Kidney glomerular epithelial cell (primary cell): ENCODE results near the gene TEX19.
"Not testable (repeated sequence)": the region's sequence is repeated elsewhere in the genome, so short reads cannot be mapped to it uniquely, and the experiment has no call there.

Experiments
- DNase-seq: peaks from one replicate; lab custom pipeline; 2025; lab: John Stamatoyannopoulos, UW

TEX19 gene

DNA sequence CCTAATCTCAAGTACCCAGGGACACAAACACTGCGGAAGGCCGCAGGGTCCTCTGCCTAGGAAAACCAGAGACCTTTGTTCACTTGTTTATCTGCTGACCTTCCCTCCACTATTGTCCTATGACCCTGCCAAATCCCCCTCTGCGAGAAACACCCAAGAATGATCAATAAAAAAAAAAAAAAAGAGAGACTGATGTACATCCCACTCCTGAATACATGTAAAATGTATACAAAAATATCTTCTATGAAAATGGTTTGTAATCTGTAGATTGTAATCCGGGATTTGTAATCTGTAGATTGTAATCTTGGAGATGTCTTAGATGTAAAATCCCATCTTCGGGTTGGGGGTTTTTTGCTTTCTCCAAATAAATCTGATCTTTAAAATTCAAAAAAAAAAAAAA lies 18.2 kb downstream of the TEX19 start:
- DNase-seq = not testable (repeated sequence)

DNA sequence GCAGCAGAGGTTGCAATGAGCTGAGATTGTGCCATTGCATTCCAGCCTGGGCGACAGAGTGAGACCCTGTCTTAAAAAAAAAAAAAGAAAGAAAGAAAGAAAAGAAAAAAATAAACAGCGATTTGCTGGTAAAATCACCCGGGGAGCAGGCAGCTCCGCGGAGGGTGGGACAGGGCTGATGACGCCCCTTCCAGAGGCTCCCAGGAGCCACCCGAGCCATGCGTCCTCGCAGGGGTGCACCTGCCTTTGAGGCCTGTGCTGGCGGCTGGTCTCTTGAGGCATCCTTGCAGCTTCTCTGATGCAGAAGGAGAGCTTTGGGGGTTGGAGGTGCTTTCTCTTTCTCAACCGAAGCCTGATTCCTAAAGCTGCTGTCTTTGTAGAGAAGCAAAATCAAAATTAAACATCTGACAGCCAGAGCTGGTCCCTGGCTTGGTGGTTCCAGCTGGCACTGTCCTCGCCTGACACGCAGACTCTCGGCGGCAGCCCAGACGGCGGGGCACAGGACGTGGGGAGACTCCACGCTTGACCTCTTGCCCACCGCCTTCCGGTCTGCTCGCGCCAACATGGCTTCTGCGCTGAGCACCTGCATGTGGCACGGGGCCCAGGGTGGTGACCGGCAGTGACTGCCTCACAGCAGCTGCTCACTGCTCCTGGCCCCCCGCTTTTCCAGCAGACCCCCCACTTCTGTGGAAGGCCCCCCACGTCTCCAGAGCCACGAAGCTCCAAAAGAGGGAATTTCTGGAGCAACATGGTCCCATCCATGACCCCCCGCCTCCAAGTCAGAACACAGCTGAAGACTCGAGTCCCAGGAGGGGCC lies 19.1 kb downstream of the TEX19 start:
- no peak for DNase-seq

DNA sequence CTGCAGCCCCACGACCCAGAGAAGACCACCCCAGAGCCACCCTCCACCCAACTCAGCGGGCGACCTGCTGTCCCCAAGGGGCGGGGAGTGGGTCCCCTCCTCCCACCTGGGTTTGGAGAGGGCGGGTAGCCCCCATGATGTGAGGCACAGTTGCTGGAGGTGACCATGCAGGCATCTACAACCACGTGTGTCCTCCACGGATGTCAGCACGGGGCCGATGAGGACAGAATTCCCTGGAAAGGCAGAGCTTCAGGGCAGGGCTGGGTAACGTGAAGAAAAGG lies 19.6 kb downstream of the TEX19 start:
- DNase-seq = no peak

DNA sequence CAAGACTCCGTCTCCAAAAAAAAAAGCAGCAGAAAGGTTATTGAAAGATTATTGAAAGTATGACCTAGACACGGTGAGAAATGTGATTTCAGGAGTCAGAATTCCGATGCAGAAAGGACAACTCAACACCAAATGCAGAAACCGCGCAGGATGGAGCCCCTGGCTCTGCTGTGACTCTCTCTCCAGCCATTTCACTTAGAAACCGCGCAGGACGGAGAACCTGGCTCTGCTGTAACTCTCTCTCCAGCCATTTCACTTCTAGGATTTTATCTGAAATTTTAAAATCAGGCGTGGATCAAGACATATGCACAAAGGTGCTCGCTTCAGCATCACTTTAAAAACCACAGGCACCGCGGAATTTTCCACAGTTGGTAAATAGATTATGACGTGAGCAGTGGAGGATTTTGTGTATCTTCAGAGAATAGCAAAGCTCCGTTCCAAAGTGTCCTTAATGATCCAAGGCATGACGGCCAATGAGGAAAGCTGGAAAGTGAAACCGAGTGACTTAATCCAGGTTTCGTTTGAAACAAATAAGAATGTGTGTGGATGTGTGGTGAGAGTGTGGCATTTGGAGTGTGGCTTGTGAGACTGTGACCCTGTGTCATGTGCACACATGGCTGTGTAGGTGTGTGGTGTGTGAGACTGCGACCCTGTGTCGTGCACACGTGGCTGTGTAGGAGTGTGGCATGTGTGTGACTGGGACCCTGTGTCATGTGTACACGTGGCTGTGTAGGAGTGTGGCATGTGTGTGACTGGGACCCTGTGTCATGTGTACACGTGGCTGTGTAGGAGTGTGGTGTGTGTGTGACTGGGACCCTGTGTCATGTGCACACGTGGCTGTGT lies 22.0 kb downstream of the TEX19 start:
- no peak for DNase-seq

DNA sequence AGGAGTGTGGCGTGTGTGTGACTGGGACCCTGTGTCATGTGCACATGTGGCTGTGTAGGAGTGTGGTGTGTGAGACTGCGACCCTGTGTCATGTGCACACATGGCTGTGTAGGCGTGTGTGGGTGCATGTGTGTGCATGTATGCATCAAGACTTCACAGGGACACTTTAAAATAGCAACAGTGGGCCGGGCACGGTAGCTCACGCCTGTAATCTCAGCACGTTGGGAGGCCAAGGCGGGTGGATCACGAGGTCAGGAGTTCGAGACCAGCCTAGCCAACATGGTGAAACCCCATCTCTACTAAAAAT lies 22.6 kb downstream of the TEX19 start:
- DNase-seq = not testable (repeated sequence)

DNA sequence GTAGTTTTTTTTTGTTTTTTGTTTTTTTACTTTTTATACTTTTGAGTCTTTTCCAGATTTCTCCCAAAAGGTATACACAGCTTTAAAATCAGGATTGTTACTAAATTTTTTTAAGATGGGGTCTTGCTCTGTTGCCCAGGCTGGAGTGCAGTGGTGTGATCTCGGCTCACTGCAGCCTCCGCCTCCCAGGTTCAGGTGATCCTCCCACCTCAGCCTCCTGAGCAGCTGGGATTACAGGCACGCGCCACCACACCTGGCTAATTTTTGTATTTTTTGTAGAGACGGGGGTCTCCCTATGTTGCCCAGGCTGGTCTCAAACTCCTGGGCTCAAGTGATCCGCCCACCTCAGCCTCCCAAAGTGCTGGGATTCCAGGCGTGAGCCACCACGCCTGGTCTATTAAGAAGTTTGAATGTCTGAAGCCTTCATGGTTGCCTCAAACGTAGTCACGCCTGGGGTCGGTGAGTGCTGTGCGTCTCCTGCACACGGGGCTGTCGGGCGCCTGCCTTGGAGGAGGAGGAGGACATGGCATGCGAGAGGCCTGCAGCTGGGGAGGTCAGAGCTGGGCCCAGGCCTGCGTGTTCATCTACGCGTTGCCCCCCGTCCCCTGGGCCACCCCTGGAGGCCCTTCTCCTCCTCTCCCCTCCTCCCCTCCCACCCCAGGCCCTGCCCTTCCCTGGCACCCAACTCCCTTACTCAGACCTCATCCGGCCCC lies 23.3 kb downstream of the TEX19 start:
- DNase-seq = not testable (repeated sequence)

DNA sequence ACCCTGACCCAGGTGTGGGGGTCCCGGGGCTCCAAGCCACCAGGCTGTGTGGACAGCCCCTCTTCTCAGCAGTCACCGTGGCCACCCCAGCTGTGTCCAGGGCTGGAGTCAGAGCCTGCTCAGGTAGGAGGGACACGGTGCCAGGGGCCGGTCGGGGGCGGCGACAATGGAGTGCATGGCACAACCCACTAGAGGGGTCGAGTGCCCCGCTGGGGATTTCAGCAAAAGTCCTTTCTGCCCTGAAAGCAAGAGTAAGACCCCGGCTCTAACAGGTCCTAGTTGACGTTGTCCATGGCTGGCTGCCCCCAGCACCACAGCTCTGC lies 23.8 kb downstream of the TEX19 start:
- no peak for DNase-seq

DNA sequence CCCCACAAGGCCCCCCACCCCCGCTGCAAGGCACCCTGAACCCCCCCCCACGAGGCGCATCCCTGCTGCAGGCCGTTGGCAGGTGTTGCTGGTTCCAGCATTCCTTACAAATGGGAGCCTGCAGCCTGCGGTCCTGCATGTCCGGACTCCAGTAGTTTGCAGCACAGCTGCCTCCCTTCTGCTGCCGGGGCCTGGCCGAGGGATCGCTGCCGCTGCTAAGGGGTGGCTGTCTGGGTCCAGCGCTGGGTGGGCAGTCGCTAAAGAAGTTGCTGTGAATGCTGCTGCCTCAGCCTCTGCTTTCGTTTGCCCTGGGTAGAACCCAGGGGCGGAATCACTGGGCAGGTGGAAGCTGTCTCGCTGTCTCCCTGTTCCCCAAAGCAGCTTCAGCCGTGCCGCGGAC lies 24.4 kb downstream of the TEX19 start:
- DNase-seq = no peak

DNA sequence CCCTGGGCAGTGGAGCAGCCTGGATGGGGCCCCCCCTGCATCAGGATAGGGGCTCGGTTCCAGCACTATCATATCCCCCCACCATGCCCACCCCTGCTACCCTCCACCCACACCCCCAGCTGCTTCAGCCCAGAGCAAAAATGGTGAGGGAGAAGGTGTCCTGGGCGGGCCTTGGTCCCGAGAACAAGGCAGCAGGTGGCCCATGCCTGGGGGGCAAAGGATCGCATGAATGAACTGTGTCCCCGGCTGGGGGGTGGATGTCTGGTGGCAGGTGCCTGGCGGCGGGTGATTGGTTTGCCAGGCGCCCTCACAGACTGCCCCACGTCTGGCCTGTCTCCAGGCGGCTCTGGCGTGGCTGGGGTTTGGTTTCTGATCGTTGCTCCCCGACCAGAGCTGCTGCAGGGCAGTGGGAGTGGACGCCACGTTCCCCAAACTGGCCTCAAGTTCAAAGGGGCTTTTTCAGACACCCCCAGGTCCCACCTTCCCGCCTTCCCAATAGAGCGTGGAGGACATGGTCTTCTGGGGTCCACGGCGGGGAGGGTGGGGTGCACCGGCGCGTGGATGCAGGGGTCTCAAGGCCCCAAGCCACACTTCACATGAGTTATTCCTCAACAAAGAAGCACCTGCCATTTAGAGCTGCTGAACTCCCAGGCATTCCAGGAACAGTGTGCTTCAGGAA lies 25.1 kb downstream of the TEX19 start:
- no peak for DNase-seq

DNA sequence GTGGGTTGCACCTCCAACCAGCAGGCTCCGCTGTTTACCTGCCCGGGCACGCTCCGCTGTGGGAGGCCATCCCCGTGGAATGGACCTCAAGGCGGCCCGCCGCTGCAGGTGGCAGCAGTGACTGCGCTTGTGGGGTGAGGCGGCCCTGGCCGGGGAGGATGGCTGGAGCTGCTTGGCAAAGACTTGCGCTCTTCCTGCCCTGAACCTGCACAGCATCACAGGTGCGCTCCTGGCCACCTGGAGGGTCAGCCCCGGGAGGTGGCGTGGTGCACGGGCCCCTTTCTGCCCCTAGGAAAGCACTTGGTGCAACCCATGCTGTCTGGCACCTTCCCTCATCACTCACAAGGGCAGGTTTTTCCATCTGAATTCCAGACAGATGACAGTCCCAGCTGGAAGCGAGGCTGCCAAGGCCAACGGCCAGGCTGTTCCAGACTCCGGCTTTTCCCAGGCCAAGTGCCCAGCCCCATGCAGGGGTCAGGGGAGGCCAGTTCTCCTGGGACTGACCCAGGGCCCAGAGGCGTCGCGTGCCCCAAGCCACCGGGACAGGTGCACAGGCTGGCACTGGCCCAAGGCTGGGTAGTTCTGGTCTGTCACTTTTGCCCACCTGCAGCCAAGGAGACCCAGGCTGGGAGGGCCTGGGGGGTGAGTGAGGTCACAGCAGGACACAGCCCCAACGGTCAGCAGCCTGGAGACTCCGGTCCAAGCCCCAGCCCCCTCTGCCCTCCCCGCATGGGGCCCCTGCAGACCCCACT lies 25.9 kb downstream of the TEX19 start:
- DNase-seq = no peak

DNA sequence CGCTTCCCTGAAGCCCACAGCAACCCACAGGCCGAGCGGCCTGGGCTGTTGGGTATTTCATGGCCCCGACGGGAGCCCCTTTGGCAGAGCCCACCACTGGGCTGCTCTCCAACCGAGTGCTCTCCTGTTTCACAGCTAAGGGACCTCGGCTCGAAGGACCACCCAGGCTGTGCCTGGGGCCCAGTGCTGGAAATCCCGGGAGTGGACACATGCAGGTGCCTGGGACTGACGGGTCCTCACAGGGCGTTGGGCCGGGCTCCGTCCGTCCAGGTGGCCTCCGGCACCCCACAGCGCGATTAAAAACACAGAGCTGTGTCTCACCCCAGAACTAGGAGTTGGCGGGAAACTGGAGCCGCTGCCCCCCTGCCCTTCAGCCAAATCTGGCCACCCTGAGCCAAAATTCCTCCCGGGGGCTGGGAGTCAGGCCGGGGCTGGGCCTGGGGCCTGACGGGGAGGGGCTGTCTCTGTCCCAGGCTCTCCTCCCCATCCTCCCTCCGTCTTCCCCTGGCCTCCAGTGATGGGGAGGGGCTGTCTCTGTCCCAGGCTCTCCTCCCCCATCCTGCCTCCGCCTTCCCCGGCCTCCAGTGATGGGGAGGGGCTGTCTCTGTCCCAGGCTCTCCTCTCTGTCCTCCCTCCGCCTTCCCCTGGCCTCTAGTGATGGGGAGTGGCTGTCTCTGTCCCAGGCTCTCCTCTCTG lies 26.7 kb downstream of the TEX19 start:
- DNase-seq = no peak

DNA sequence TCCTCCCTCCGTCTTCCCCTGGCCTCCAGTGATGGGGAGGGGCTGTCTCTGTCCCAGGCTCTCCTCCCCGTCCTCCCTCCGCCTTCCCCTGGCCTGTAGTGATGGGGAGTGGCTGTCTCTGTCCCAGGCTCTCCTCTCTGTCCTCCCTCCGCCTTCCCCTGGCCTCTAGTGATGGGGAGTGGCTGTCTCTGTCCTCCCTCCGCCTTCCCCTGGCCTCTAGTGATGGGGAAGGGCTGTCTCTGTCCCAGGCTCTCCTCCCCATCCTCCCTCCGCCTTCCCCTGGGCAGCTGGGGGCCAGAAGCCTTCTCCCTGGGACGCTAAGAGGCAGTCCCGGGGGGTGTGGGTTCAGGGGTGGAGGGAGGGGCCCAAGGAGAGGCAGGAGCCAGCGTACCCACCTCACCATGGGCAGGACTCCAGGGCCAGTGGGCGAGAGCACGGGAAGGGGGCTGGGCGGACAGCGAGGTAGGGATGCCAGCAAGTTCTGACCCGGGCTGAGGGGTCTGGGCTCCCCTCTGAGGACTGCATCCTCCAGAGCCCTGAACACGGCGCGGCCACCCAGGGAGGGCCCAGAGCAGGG lies 27.3 kb downstream of the TEX19 start:
- no peak for DNase-seq

DNA sequence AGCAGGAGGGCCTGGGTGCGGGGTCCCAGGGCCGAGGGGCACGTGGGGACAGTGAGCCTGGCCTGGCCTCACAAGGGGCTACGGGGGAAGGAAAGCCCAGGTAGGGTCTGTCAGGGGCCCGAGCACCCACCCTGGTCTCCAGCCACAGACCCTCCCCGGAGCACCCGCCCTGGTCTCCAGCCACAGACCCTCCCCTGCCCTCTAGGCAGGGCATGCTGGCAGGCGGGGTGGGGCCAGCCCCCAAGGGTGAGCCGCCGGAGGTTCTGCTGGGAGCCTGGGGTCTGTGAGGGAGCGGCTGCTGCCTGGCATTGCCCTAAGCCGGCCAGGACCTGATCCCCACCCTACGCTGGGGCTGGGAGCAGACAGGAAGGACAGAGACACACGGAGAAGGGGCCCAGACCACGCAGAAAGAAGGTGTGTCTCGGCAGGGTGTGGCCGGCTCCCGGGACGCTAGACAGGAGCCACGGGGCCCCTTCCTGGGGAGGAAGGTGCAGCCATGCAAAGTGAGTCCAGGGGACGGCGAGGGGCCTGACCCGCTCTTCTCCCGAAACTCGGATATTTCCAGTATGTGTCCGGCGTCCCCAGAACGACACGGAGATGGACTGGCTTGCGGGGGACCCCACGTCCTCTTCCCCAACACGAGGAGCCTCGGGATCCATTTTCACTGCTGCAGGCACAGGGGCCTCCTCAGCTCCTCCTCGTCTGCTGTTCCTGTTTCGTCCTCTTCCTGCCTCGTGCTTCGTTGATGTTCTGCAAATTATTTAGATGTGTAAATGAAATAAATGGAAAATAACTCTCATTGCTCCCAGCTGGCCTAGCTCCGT lies 28.0 kb downstream of the TEX19 start:
- DNase-seq = no peak

DNA sequence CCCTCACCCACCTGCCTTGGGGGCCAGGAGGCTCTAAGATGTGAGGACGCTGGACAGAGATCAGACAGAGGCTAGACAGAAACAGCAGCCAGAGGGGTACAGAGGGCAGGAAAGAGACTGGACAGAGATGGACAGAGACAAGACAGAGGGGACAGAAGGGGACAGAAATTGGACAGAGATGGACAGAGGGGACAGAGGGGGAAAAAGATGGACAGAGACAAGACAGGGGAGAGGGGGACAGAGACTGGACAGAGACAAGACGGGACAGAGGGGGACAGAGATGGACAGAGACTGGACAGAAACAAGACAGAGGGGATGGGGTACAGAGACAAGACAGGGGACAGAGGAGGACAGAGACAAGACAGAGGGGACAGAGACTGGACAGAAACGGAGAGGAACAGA lies 28.7 kb downstream of the TEX19 start:
- DNase-seq = no peak

DNA sequence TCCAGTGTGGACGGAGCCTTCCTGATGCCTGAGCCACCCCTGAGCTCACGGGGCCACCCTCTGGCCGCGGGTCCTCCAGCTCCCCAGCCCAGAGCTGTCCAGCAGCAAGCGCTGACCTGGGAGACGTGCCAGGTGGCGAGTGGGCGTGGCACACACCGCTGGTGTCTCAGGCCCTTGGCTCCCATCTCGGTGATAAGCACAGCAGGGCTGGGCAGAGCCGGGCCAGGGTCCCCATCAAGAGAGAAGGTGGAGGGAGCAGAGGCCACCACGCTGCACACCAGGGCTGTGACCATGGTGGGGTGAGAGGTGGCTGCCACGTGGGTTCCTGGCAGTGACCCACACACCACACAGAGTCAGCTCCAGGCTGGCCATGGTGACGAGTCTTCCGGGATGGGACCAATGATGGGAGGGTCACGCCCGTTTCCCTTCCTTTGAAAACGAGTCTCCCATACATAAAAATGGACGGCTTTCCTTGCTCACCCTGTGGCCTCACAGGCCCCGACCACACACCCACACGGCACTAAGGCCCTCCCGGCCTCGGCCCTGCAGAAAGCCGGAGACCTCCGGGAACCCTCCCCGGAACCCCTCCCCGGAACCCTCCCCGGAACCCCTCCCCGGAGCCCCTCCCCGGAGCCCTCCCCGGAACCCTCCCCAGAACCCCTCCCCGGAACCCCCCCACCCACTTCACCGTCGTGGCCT lies 29.3 kb downstream of the TEX19 start:
- DNase-seq = no peak

DNA sequence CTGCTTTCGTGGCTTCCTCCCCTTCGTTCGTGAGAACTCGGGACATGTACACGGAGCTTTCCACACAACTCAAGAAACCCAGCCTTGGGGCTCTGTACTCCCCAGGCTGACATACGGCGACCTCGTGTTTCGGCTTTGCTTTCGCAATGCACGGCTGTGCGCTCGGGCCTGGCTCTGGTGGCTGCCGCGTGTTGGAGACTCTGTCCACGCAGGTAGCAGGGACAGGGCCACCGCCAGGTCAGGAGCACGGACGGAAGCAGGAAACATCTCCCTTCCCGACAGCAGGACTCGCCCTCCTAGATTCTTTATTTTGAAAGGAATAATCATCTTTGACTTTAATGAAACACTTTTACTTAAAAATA lies 29.9 kb downstream of the TEX19 start:
- no peak for DNase-seq

DNA sequence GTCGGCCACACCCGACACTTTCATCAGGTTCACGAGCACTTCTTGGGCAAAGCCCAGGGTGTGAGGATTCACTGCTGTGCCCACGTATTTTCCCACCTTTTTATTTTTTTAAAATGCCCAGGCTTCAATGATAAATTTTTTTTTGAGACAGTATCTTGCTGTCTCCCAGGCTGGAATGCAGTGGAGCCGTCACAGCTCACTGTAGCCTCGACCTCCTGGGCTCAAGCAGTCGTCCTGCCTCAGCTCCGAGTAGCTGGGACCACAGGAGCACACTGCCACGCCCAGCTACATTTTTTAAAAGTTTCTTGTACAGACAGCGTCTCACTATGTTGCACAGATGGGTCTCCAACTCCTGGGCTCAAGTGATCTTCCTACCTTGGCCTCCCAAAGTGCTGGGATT lies 30.3 kb downstream of the TEX19 start:
- DNase-seq = no peak

DNA sequence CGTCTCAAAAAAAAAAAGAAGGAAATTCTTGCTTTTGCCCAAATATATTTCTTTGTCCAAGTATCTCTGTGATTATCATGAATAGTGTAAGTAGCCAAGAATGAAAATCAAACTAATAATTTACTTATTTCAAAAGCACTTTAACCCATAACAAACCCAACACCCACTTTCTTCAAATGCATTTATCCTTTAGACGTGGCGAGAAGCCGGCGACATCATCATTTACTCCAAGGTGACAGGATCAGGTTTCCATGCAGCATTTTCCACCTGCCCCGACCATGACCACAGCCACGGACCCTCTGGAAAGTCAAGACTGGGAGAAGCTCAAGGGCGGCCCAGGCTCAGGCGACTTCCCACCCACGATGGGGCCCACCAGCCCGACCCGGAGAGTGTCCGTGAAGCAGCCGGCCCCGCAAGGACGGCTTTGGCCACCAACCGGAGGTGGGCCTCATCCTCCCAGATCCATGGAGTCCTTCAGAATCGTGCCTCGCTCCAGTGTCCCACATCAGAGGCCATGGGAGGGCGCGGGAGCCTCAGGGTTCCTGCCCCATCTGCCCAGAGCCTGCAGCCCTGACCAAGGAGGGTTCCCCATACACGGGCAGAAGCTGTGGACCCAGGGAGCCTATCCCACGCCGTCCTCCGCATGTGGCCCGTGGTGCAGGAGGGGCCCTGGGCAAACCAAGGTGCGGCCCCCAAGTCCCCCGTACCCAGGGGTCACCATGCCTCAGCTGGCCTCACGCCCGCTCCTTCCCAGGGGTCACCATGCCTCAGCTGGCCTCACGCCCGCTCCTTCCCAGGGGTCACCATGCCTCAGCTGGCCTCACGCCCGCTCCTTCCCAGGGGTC lies 31.2 kb downstream of the TEX19 start:
- no peak for DNase-seq
